K562 (cell line): ENCODE measurements around the gene PCDH12. TPM values are rescaled to one million over a fixed set of nuclear protein-coding genes. Genes with fewer than 3 reads are reported as not detected.

Source experiments
- BMI1 ChIP-seq: fragments of 150-350 bp; IDR thresholded peaks from 2 replicates; pipeline ENCODE4 v1.6.1; 2014; ENCODE audit warnings: low read length
- BRD4 ChIP-seq: fragments of 200-600 bp; sonication (generic); IDR thresholded peaks from 2 replicates; pipeline ENCODE4 v1.6.1; 2017; ENCODE audit warnings: inconsistent platforms
- CBFA2T2 ChIP-seq: fragments of 450-650 bp; conservative IDR thresholded peaks from 2 replicates; pipeline ENCODE4 v1.6.1; 2017; ENCODE audit warnings: mild to moderate bottlenecking
- CSDE1 ChIP-seq, 2 experiments: fragments of 450-650 bp; IDR thresholded peaks; 2 replicates each; pipeline ENCODE4 v1.6.1; 2016; ENCODE audit warnings: mild to moderate bottlenecking in 1 of 2
- DPF2 ChIP-seq: fragments of 450-650 bp; IDR thresholded peaks from 2 replicates; pipeline ENCODE4 v1.6.1; 2016
- GATA2 ChIP-seq: sonication (generic); formaldehyde crosslinking; IDR thresholded peaks from 2 replicates; pipeline ENCODE4 v1.4.0; 2020; ENCODE audit warnings: mild to moderate bottlenecking, missing genetic modification reagents
- ILF3 ChIP-seq: fragments of 450-650 bp; IDR thresholded peaks from 2 replicates; pipeline ENCODE4 v1.6.1; 2018; ENCODE audit warnings: antibody characterized with exemption, mild to moderate bottlenecking, moderate library complexity, borderline replicate concordance
- JUN ChIP-seq, 2 experiments: sonication (generic) in 1 of 2; formaldehyde crosslinking in 1 of 2; IDR thresholded peaks; 2 replicates each; pipeline versions ENCODE4 v1.6.1 to v1.8.0; 2012 to 2022; ENCODE audit warnings: borderline replicate concordance in 2 of 2, mild to moderate bottlenecking in 2 of 2, improper control_type of control experiment in 1 of 2, low read depth in 1 of 2, low read length in 1 of 2, missing genetic modification reagents in 1 of 2
- NFRKB ChIP-seq: fragments of 450-650 bp; IDR thresholded peaks from 2 replicates; pipeline ENCODE4 v1.6.1; 2016; ENCODE audit warnings: low read depth
- PML ChIP-seq: IDR thresholded peaks from 2 replicates; pipeline ENCODE4 v1.6.1; 2012; ENCODE audit warnings: low read length, inconsistent platforms
- POLR2G ChIP-seq: fragments of 200-400 bp; formaldehyde crosslinking; IDR thresholded peaks from 2 replicates; pipeline ENCODE4 v1.6.1; 2017; ENCODE audit warnings: low read depth, mild to moderate bottlenecking, antibody characterized with exemption, low read length, moderate library complexity
- SIRT6 ChIP-seq: IDR thresholded peaks from one replicate; pipeline ENCODE4 v1.6.1; 2012; ENCODE audit warnings: low read depth, mild to moderate bottlenecking, control low read depth, inconsistent platforms, low read length, moderate library complexity
- SMC3 ChIP-seq: conservative IDR thresholded peaks from 2 replicates; pipeline ENCODE4 v1.6.1; 2011; ENCODE audit warnings: low read depth, low read length, improper control_type of control experiment; ENCODE audit not compliant: insufficient read depth
- SRSF9 ChIP-seq: fragments of 200-400 bp; formaldehyde crosslinking; IDR thresholded peaks from 2 replicates; pipeline ENCODE4 v1.6.1; 2017; ENCODE audit warnings: low read depth, low read length, borderline replicate concordance
- U2AF1 ChIP-seq: fragments of 200-400 bp; formaldehyde crosslinking; optimal IDR thresholded peaks from 2 replicates; pipeline ENCODE3; 2017; ENCODE audit warnings: mild to moderate bottlenecking, low read depth, low read length, moderate library complexity
- XRCC5 ChIP-seq: fragments of 200-400 bp; formaldehyde crosslinking; IDR thresholded peaks from 2 replicates; pipeline ENCODE4 v1.6.1; 2017; ENCODE audit warnings: low read depth, mild to moderate bottlenecking, low read length
- ZC3H11A ChIP-seq: IDR thresholded peaks from 2 replicates; pipeline ENCODE4 v1.6.1; 2012; ENCODE audit warnings: low read depth, low read length, improper control_type of control experiment
- ZEB2 ChIP-seq: fragments of 450-650 bp; IDR thresholded peaks from 2 replicates; pipeline ENCODE4 v1.6.1; 2016
- ZNF354B ChIP-seq: fragments of 250-450 bp; sonication (Bioruptor Pico); IDR thresholded peaks from 2 replicates; pipeline ENCODE4 v1.4.0; 2020
- ZNF444 ChIP-seq: fragments of 250-450 bp; sonication (Bioruptor Pico); IDR thresholded peaks from 2 replicates; pipeline ENCODE4 v1.4.0; 2020; ENCODE audit warnings: mild to moderate bottlenecking, moderate library complexity
- ZNF668 ChIP-seq: fragments of 250-450 bp; sonication (Bioruptor Pico); IDR thresholded peaks from 2 replicates; pipeline ENCODE4 v1.8.0; 2022; ENCODE audit warnings: mild to moderate bottlenecking, inconsistent platforms
- ZNF707 ChIP-seq: fragments of 250-450 bp; sonication (Bioruptor Pico); conservative IDR thresholded peaks from 2 replicates; pipeline ENCODE4 v1.8.0; 2022; ENCODE audit warnings: inconsistent platforms, mild to moderate bottlenecking, moderate library complexity
- polyA plus RNA-seq, 8 experiments: library from polyadenylated mRNA; depleted of rRNA in 4 of 8; stranded (reverse) in 5 of 8; unstranded in 3 of 8; fragments of >200 nt; fragmentation: Nextera tagmentation in 2 of 8; fragmentation: Illumina TruSeq in 1 of 8; extraction: Ambion mirVana in 2 of 8; extraction: Trizol in 1 of 8; gene quantifications; 2 replicates each; pipeline versions ENCODE4 v1.2.1 to v1.2.3, GENCODE V29; 2011 to 2014; ENCODE audit warnings: inconsistent platforms in 1 of 8, missing spikeins in 1 of 8
- total RNA-seq, 7 experiments: library from RNA; depleted of rRNA in 6 of 7; stranded (reverse); fragments of >200 nt in 6 of 7; fragmentation: Illumina TruSeq in 2 of 7; extraction: Trizol in 2 of 7; gene quantifications; 2 replicates each; pipeline versions ENCODE4 v1.2.1 to v1.2.3, GENCODE V29; 2011 to 2021; ENCODE audit warnings: low replicate concordance in 1 of 7
- TF ChIP-seq, protein P1 (sequence below): fragments of 450-650 bp; IDR thresholded peaks from 2 replicates; pipeline ENCODE4 v1.6.1; 2017; ENCODE audit warnings: antibody characterized with exemption, mild to moderate bottlenecking
- TF ChIP-seq, protein P2 (sequence below): fragments of 200-800 bp; sonication (Bioruptor generic); IDR thresholded peaks from 2 replicates; pipeline ENCODE4 v1.6.1; 2017; ENCODE audit warnings: missing genetic modification characterization, missing compliant biosample characterization
- TF ChIP-seq, protein P3 (sequence below), 3 experiments: fragments of 200-800 bp in 1 of 3; sonication (Bioruptor generic) in 1 of 3; sonication (generic) in 1 of 3; formaldehyde crosslinking in 1 of 3; IDR thresholded peaks; 2 replicates each; pipeline versions ENCODE4 v1.6.1 to v1.8.0; 2016 to 2022; ENCODE audit warnings: mild to moderate bottlenecking in 2 of 3, missing compliant biosample characterization in 2 of 3, missing genetic modification characterization in 2 of 3, missing genetic modification reagents in 1 of 3

Gene PCDH12
- total and polyA plus RNA-seq, 9 of the 15 experiments (the other 6 are each of a cell fraction or from before 2014, with no cell fraction given), result 0.01 to 0.04 (median 0.01) TPM; not detected in 4

DNA sequence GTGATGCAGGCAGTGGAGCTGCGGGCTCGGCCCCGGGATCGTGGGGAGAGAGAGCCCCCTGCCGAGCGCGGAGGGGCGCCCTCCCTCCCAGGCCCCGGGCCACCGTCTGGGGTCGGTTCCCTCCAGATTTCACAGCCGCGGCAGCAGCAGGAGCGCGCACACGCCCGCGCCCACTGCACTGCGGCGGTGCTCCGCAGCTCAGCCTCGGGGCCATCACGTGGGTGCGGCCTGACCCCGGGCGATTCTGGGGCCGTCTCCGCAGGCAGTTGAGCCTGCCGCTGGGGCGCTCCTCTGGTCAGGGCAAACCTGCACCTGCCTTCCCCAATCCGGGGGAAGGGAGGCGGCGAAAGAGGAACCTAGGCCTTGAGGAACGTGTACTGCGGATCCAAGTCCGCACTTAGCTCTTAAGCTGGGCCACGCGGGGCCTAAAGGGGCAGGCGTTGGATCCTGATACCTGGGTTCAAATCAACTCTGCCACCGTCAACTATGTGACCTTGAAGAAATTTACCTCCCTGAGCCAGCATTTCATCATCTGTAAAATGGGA, 43.7 kb downstream of the PCDH12 start (continued):
- TF ChIP-seq, protein P1, sequence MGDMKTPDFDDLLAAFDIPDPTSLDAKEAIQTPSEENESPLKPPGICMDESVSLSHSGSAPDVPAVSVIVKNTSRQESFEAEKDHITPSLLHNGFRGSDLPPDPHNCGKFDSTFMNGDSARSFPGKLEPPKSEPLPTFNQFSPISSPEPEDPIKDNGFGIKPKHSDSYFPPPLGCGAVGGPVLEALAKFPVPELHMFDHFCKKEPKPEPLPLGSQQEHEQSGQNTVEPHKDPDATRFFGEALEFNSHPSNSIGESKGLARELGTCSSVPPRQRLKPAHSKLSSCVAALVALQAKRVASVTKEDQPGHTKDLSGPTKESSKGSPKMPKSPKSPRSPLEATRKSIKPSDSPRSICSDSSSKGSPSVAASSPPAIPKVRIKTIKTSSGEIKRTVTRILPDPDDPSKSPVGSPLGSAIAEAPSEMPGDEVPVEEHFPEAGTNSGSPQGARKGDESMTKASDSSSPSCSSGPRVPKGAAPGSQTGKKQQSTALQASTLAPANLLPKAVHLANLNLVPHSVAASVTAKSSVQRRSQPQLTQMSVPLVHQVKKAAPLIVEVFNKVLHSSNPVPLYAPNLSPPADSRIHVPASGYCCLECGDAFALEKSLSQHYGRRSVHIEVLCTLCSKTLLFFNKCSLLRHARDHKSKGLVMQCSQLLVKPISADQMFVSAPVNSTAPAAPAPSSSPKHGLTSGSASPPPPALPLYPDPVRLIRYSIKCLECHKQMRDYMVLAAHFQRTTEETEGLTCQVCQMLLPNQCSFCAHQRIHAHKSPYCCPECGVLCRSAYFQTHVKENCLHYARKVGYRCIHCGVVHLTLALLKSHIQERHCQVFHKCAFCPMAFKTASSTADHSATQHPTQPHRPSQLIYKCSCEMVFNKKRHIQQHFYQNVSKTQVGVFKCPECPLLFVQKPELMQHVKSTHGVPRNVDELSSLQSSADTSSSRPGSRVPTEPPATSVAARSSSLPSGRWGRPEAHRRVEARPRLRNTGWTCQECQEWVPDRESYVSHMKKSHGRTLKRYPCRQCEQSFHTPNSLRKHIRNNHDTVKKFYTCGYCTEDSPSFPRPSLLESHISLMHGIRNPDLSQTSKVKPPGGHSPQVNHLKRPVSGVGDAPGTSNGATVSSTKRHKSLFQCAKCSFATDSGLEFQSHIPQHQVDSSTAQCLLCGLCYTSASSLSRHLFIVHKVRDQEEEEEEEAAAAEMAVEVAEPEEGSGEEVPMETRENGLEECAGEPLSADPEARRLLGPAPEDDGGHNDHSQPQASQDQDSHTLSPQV, result peak; percentile 67; the same call in 1 of the 2 replicates
- no peak for TF ChIP-seq XRCC5
- TF ChIP-seq ILF3, result no peak
- TF ChIP-seq JUN (IDR thresholded peaks at IDR 0.05; ENCODE audit: borderline replicate concordance, low read depth, low read length), result peak; percentile 35; the same call in 1 of the 2 replicates
- TF ChIP-seq JUN (CRISPR knock-in tag; IDR thresholded peaks at IDR 0.05; ENCODE audit: borderline replicate concordance), result no peak
- no peak for TF ChIP-seq ZNF707 (CRISPR knock-in tag)
- peak; percentile 75 for TF ChIP-seq POLR2G
- no peak for TF ChIP-seq ZNF668
- TF ChIP-seq PML, result no peak
- no peak for TF ChIP-seq DPF2
- no peak for TF ChIP-seq SIRT6
- no peak for TF ChIP-seq ZNF354B (CRISPR knock-in tag)
- no peak for TF ChIP-seq BRD4
- TF ChIP-seq CBFA2T2, result no peak
- no peak for TF ChIP-seq ZC3H11A
- TF ChIP-seq GATA2 (CRISPR knock-in tag), result no peak
- TF ChIP-seq ZNF444, result no peak
- no peak for TF ChIP-seq BMI1
- no peak for TF ChIP-seq CSDE1 (IDR thresholded peaks at IDR 0.05)
- TF ChIP-seq NFRKB, result no peak
- peak; percentile 49 for TF ChIP-seq SMC3
- TF ChIP-seq, protein P2, sequence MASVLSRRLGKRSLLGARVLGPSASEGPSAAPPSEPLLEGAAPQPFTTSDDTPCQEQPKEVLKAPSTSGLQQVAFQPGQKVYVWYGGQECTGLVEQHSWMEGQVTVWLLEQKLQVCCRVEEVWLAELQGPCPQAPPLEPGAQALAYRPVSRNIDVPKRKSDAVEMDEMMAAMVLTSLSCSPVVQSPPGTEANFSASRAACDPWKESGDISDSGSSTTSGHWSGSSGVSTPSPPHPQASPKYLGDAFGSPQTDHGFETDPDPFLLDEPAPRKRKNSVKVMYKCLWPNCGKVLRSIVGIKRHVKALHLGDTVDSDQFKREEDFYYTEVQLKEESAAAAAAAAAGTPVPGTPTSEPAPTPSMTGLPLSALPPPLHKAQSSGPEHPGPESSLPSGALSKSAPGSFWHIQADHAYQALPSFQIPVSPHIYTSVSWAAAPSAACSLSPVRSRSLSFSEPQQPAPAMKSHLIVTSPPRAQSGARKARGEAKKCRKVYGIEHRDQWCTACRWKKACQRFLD, result no peak
- TF ChIP-seq, protein P3, sequence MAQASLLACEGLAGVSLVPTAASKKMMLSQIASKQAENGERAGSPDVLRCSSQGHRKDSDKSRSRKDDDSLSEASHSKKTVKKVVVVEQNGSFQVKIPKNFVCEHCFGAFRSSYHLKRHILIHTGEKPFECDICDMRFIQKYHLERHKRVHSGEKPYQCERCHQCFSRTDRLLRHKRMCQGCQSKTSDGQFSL (CRISPR knock-in tag; IDR thresholded peaks at IDR 0.05), result no peak
- TF ChIP-seq, protein P3 (tag; IDR thresholded peaks at IDR 0.05), result no peak
- TF ChIP-seq U2AF1, result no peak
- TF ChIP-seq ZEB2, result no peak
- no peak for TF ChIP-seq SRSF9
